Prostate gland (tissue), 2 donors: Measurements from ENCODE around the gene RELT. TPM values are rescaled to one million over a fixed set of nuclear protein-coding genes. Genes with fewer than 3 reads are reported as not detected.

Experiments used
- DNase-seq: peaks from one replicate; pipeline ENCODE4 v3.0.0-alpha.2; 2019; ENCODE audit warnings: low spot score
- H3K27ac ChIP-seq, 2 donors: fragments of 200-600 bp; sonication (generic); 2 replicates each; pipeline ENCODE4 v1.5.1; 2017 to 2019
- H3K27me3 ChIP-seq: fragments of 200-600 bp; sonication (generic); replicated peaks from 2 replicates; pipeline ENCODE4 v1.5.1; 2019; ENCODE audit not compliant: insufficient read depth
- H3K36me3 ChIP-seq, 2 donors: fragments of 200-600 bp; sonication (generic); 1 replicate in 1 of 2; 2 replicates in 1 of 2; pipeline versions ENCODE4 v1.5.1 to v1.8.1; 2017 to 2019
- H3K4me1 ChIP-seq: fragments of 200-600 bp; sonication (generic); replicated peaks from 2 replicates; pipeline ENCODE4 v1.5.1; 2019
- H3K4me3 ChIP-seq, 2 donors: fragments of 200-600 bp; sonication (generic); 2 replicates each; pipeline ENCODE4 v1.5.1; 2017 to 2019
- H3K9me3 ChIP-seq: fragments of 200-600 bp; sonication (generic); 2 replicates; pipeline ENCODE4 v1.5.1; 2017
- POLR2A ChIP-seq: fragments of 450-650 bp; IDR thresholded peaks from one replicate; pipeline ENCODE4 v1.6.1; 2016; ENCODE audit warnings: antibody characterized with exemption, mild to moderate bottlenecking
- POLR2AphosphoS5 ChIP-seq: sonication (generic); formaldehyde crosslinking; IDR thresholded peaks from one replicate; pipeline ENCODE4 v1.6.1; 2017; ENCODE audit warnings: antibody characterized with exemption
- WGBS: methylation state at CpG from one replicate; pipeline ENCODE4 v1.1.5; 2018; 5-methylcytosine and 5-hydroxymethylcytosine counted together
- intact Hi-C: fragments of 100-400 bp; cut with DNase I; formaldehyde crosslinking; loops from one replicate; pipeline ENCODE4 v1.14.2; 2022
- total RNA-seq, 2 donors: library from RNA; depleted of rRNA; stranded (reverse); fragments of >200 nt; gene quantifications; one replicate each; pipeline ENCODE4 v1.1.0, GENCODE V29; 2016
- TF ChIP-seq, protein P1 (sequence below), 4 experiments: fragments of 200-600 bp in 2 of 4; fragments of 450-650 bp in 2 of 4; sonication (generic) in 2 of 4; IDR thresholded peaks; 1 replicate in 3 of 4; 2 replicates in 1 of 4; pipeline ENCODE4 v1.5.1; 2016 to 2019; ENCODE audit warnings: antibody characterized with exemption in 4 of 4, mild to moderate bottlenecking in 2 of 4, moderate library complexity in 2 of 4

The RELT gene
- total RNA-seq, 2 donors from 2014 or later: 0.96 to 10.3 TPM

DNA sequence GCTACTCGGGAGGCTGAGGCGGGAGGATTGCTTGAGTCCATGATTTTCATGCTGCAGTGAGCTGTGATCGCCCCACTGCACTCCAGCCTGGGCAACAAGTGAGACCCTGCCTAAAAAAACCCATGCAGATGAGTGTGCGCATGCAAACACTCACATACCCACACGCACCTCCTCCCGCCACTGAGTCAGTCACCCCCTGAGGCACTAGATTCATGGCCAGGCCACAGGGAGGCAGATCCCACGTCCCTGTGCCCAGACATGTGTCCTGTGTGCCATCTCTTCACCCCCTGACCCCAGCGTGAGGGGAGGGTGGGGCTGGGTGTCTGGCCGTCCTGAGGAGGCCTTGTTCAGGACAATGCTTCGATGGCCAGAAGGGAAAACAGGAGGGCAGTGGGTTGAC, 15.5 kb downstream of the RELT start:
- Histone ChIP-seq H3K9me3 (no peaks in the 10 kb centered on the region), H3K27me3 (no peaks in the 10 kb centered on the region), H3K4me1 (no peaks in the 10 kb centered on the region), H3K27ac (no peak overlapping the region), H3K4me3 (no peak overlapping the region), H3K36me3 (no peaks in the 10 kb centered on the region)
- DNase-seq: no peak
- intact Hi-C loops: loop anchor here (5.0 kb wide), 2 partner anchors 39 to 84 kb away; partner anchors contain the start of gene ARHGEF17
- 92% methylated on average over 10 of the region's 10 CpGs for WGBS
- TF ChIP-seq POLR2A: no peak

GRCh38 chr11:73392108-73393010, 16.2 kb downstream of the RELT start:
- Histone ChIP-seq H3K27ac (no peak overlapping the region), H3K27me3 (no peaks in the 10 kb centered on the region), H3K4me1 (no peaks in the 10 kb centered on the region), H3K36me3 (no peaks in the 10 kb centered on the region), H3K9me3 (no peaks in the 10 kb centered on the region), H3K4me3 (no peak overlapping the region)
- 95% methylated on average over 29 of the region's 31 CpGs for WGBS
- no peak for DNase-seq
- intact Hi-C loops: loop anchor here (5.0 kb wide), 2 partner anchors 40 to 85 kb away; partner anchors contain the start of gene ARHGEF17
- TF ChIP-seq, protein P1, sequence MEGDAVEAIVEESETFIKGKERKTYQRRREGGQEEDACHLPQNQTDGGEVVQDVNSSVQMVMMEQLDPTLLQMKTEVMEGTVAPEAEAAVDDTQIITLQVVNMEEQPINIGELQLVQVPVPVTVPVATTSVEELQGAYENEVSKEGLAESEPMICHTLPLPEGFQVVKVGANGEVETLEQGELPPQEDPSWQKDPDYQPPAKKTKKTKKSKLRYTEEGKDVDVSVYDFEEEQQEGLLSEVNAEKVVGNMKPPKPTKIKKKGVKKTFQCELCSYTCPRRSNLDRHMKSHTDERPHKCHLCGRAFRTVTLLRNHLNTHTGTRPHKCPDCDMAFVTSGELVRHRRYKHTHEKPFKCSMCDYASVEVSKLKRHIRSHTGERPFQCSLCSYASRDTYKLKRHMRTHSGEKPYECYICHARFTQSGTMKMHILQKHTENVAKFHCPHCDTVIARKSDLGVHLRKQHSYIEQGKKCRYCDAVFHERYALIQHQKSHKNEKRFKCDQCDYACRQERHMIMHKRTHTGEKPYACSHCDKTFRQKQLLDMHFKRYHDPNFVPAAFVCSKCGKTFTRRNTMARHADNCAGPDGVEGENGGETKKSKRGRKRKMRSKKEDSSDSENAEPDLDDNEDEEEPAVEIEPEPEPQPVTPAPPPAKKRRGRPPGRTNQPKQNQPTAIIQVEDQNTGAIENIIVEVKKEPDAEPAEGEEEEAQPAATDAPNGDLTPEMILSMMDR (IDR thresholded peaks at IDR 0.05): no peak
- no peak for TF ChIP-seq POLR2A
- TF ChIP-seq POLR2AphosphoS5: no peak

DNA sequence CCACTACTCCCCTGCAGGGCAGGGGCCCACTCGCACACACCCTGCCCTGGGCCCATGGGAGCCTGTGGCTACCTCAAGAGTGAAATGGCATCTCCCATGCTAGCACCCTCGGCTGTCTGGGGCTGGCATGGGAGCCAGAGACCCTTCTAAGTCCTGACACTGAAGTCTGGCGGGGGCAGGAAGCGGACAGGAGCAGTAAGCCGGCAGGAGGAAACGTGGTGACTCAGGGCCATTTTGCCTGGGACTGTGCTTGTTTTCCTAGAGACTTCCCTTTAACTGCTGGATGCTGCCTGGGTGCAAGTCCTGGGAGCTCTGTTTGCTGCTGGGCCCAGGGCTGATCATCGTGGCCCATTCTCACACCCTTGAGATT, 16.8 kb downstream of the RELT start:
- DNase-seq: no peak
- H3K4me1 ChIP-seq: no peaks in the 10 kb centered on the region
- H3K27me3 ChIP-seq: no peaks in the 10 kb centered on the region
- no peak overlapping the region for H3K4me3 ChIP-seq
- WGBS: 88% methylated on average over 6 of the region's 7 CpGs
- H3K9me3 ChIP-seq: no peaks in the 10 kb centered on the region
- no peaks in the 10 kb centered on the region for H3K36me3 ChIP-seq
- intact Hi-C loops: loop anchor here (5.0 kb wide), 2 partner anchors 41 to 86 kb away; partner anchors contain the start of gene ARHGEF17
- no peak overlapping the region for H3K27ac ChIP-seq
- TF ChIP-seq POLR2A: no peak
- no peak for TF ChIP-seq POLR2AphosphoS5
- TF ChIP-seq, protein P1 (IDR thresholded peaks at IDR 0.05): no peak

- H3K4me1 ChIP-seq: no peaks in the 10 kb centered on the region
- TF ChIP-seq, protein P1 (IDR thresholded peaks at IDR 0.05): peak; percentile 31 to 89 (median 73)
- peak; percentile 27 for TF ChIP-seq POLR2AphosphoS5
- no peak for TF ChIP-seq POLR2A
- H3K4me3 ChIP-seq: no peak overlapping the region
- peak; percentile 65 for DNase-seq
- H3K9me3 ChIP-seq: no peaks in the 10 kb centered on the region
- intact Hi-C loops: loop anchor here (5.0 kb wide), 2 partner anchors 41 to 86 kb away; partner anchors contain the start of gene ARHGEF17
- no peak overlapping the region for H3K27ac ChIP-seq
- WGBS: 75% methylated on average over 16 of the region's 16 CpGs
- no peaks in the 10 kb centered on the region for H3K36me3 ChIP-seq
- no peaks in the 10 kb centered on the region for H3K27me3 ChIP-seq
These were observed 17.5 kb downstream of the RELT start for GRCh38 chr11:73393479-73394415.
